Heart left ventricle (tissue), 13 donors: ENCODE measurements around the gene BYSL.

ENCODE experiments used
- POLR2A ChIP-seq, 2 donors: fragments of 450-650 bp; IDR thresholded peaks; one replicate each; pipeline ENCODE4 v1.6.1; 2017; ENCODE audit warnings: antibody characterized with exemption in 2 of 2, mild to moderate bottlenecking in 2 of 2, moderate library complexity in 2 of 2
- TF ChIP-seq, protein P1 (sequence below), 12 donors: fragments of 200-600 bp; sonication (generic) in 4 of 12; IDR thresholded peaks; one replicate each; pipeline versions ENCODE4 v1.5.0 to v1.8.0; 2018 to 2022; ENCODE audit warnings: antibody characterized with exemption in 12 of 12, mild to moderate bottlenecking in 5 of 12
- donor health status: ischemic (EF 13 %, LVEDD 7.1; RV severe dilation, severe dysfunction).
- donor health status: DM: no; HTN: yes; CAD: no.
- donor health status: DM: no; HTN: no; CAD: no.
- donor health status: ischemic (EF 25% LVEDD 6.9; RV normal size, moderate dysfunction).
- donor health status: ischemic (EF 25% LVEDD 5.7; RV mildly dilated, moderate dysfunction).
- donor health status: ischemic (EF 35%, LVEDD 5.7; RV mildly dilated, moderate dysfunction).
- donor health status: nonischemic (EF 11% LVEDD 7.7; RV severe dilation, severe dysfunction).
- donor health status: DM: yes; HTN: yes; CAD: no.
- donor health status: PGD.
- donor health status: ischemic (EF 29% LVEDD 5.4; RV normal size, mild dysfunction).
- donor health status: nonischemic (EF 23%, LVEDD 6.1; RV moderate dilation, normal function).

DNA sequence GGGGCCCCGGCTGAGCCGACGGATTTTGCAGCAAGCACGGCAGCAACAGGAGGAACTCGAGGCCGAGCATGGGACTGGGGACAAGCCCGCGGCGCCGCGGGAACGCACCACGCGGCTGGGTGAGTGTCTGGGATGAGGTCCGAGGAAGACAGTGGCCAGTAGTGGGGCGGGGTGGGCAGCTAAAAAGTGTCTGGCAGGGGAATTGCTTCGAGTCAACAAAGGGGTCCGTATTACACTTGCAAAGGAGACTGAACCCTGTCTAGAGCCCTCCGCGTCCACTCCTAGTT, 356 bp downstream of the BYSL start:
- TF ChIP-seq, protein P1, sequence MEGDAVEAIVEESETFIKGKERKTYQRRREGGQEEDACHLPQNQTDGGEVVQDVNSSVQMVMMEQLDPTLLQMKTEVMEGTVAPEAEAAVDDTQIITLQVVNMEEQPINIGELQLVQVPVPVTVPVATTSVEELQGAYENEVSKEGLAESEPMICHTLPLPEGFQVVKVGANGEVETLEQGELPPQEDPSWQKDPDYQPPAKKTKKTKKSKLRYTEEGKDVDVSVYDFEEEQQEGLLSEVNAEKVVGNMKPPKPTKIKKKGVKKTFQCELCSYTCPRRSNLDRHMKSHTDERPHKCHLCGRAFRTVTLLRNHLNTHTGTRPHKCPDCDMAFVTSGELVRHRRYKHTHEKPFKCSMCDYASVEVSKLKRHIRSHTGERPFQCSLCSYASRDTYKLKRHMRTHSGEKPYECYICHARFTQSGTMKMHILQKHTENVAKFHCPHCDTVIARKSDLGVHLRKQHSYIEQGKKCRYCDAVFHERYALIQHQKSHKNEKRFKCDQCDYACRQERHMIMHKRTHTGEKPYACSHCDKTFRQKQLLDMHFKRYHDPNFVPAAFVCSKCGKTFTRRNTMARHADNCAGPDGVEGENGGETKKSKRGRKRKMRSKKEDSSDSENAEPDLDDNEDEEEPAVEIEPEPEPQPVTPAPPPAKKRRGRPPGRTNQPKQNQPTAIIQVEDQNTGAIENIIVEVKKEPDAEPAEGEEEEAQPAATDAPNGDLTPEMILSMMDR (IDR thresholded peaks at IDR 0.05) = no peak
- no peak for TF ChIP-seq POLR2A (IDR thresholded peaks at IDR 0.05)
